ENCODE measurements around the gene KANSL1. TPM values are rescaled to one million over a fixed set of nuclear protein-coding genes. Genes with fewer than 3 reads are reported as not detected.
A peak's percentile ranks its signal among the peaks of the same experiment; 100 is the strongest.
"Not testable (repeated sequence)": the region's sequence is repeated elsewhere in the genome, so short reads cannot be mapped to it uniquely, and the experiment has no call there.

KANSL1 gene, protein sequence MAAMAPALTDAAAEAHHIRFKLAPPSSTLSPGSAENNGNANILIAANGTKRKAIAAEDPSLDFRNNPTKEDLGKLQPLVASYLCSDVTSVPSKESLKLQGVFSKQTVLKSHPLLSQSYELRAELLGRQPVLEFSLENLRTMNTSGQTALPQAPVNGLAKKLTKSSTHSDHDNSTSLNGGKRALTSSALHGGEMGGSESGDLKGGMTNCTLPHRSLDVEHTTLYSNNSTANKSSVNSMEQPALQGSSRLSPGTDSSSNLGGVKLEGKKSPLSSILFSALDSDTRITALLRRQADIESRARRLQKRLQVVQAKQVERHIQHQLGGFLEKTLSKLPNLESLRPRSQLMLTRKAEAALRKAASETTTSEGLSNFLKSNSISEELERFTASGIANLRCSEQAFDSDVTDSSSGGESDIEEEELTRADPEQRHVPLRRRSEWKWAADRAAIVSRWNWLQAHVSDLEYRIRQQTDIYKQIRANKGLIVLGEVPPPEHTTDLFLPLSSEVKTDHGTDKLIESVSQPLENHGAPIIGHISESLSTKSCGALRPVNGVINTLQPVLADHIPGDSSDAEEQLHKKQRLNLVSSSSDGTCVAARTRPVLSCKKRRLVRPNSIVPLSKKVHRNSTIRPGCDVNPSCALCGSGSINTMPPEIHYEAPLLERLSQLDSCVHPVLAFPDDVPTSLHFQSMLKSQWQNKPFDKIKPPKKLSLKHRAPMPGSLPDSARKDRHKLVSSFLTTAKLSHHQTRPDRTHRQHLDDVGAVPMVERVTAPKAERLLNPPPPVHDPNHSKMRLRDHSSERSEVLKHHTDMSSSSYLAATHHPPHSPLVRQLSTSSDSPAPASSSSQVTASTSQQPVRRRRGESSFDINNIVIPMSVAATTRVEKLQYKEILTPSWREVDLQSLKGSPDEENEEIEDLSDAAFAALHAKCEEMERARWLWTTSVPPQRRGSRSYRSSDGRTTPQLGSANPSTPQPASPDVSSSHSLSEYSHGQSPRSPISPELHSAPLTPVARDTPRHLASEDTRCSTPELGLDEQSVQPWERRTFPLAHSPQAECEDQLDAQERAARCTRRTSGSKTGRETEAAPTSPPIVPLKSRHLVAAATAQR (N-terminal part only)
- total RNA-seq, result 100 to 1,000 TPM in 1 of 3 donors, 10 to 100 TPM in 2; 80.2 to 107 (median 88.8) TPM
- long read RNA-seq, donor 1, full-length matches to known transcripts, result 4 of 20 reads
- long read RNA-seq, donor 1, partial matches to known transcripts, result 8 of 20 reads
- long read RNA-seq, donor 1, other reads (novel, unspliced or antisense), result 8 of 20 reads
- long read RNA-seq, donor 2, partial matches to known transcripts, result 1 of 4 reads
- long read RNA-seq, donor 2, other reads (novel, unspliced or antisense), result 3 of 4 reads

DNA sequence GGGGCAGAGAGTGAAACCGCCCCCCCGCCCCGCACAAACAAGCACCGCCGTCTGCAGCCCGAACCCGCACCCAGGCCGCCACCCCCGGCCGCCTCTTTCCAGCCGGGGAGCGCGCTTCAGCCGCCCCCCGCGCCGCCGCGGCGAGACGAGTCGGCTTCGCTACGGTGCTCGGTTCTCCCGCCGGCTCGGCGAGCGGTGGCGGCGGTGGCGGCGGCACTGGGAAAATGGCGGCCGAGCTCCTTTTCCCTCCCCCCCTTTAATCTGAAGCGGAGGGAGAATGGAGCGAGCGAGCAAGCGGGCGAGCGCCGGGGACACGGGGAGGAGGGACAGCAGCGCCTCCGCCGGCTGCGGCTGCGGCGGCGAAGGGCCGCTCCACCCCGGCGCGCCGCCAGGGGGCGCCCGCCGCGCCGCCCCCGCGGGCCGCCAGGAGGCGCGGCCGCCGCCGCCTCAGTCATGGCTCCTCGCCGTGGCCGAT lies at the start of gene KANSL1:
Gene KANSL1, minus strand, starts transcription at position 279 of the 475 bp plus-strand sequence. CDS start 21,286 bp downstream, outside the sequence.
- no peaks in the 10 kb centered on the region for H3K9me3 ChIP-seq
- H3K4me1 ChIP-seq (ENCODE audit: low read depth), result peaks cover 15% of the 10 kb centered on the region
- peak within 1 kb of the TSS; percentile 94 for H3K4me3 ChIP-seq
- intact Hi-C loops (cut with DNase I, micrococcal nuclease), result loop anchor here in 1 of 2 donors (10.0 kb wide), 1 partner anchor 148 kb away; no protein-coding TSS in a partner anchor
- ATAC-seq, result peak; percentile 86
- DNase-seq, result peak; percentile 86 to 96 (median 89)
- no peaks in the 10 kb centered on the region for H3K36me3 ChIP-seq (ENCODE audit: low read depth)
- TF ChIP-seq, protein P1, sequence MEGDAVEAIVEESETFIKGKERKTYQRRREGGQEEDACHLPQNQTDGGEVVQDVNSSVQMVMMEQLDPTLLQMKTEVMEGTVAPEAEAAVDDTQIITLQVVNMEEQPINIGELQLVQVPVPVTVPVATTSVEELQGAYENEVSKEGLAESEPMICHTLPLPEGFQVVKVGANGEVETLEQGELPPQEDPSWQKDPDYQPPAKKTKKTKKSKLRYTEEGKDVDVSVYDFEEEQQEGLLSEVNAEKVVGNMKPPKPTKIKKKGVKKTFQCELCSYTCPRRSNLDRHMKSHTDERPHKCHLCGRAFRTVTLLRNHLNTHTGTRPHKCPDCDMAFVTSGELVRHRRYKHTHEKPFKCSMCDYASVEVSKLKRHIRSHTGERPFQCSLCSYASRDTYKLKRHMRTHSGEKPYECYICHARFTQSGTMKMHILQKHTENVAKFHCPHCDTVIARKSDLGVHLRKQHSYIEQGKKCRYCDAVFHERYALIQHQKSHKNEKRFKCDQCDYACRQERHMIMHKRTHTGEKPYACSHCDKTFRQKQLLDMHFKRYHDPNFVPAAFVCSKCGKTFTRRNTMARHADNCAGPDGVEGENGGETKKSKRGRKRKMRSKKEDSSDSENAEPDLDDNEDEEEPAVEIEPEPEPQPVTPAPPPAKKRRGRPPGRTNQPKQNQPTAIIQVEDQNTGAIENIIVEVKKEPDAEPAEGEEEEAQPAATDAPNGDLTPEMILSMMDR (IDR thresholded peaks at IDR 0.05), result peak; percentile 35

DNA sequence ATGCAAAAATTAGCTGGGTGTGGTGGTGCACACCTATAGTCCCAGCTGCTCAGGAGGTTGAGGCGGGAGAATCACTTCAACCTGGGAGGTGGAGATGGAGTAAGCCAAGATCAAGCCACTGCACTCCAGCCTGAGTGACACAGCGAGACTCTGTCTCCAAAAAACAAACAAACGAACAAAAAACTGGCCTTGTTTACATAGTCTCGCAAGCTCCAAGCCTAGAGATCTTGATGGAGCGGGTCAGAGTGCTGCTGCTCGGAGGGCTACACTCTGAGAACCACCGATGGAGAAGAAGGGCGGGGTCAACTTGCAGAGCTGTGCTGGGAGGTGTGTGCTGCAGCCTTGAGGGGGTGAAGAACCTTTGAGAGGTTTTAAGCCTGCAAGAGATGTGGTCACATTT lies 38.1 kb upstream of the KANSL1 start:
- ATAC-seq; H3K4me3 ChIP-seq; intact Hi-C loops (cut with DNase I, micrococcal nuclease); H3K4me1 ChIP-seq (ENCODE audit: low read depth); H3K9me3 ChIP-seq; DNase-seq; H3K36me3 ChIP-seq (ENCODE audit: low read depth): not testable (repeated sequence)

DNA sequence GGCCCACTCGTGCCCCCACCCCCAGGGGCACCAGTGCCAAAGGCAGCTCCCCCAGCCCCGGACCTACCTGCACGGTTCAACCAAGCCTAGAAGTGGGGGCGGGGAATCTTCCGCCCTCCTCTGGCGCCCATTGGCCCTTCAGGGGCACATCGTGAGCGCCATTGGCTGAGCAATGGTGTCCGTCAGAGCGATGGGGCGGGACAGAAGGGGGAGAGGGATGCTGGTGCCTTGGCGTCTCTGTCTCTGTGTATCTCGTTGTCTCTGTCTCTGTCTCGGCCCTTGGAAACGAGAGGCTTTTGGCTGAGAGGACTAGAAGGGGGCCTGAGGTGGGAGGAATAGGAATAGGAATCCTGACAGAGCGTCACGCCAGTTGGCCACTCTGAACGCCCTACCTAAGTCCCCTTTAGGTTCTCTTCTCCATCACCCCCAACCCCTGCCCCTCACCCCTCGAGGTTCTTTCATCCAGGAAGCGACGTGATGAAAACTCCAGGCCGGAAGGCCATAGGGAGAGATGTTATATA lies 32.1 kb upstream of the KANSL1 start:
- peak; percentile 99 for ATAC-seq
- H3K36me3 ChIP-seq (ENCODE audit: low read depth); H3K9me3 ChIP-seq; H3K4me1 ChIP-seq (ENCODE audit: low read depth); intact Hi-C loops (cut with DNase I, micrococcal nuclease): not testable (repeated sequence)
- peak; percentile 95 to 99 (median 97) for DNase-seq
- H3K4me3 ChIP-seq, result peak overlapping the region; percentile 50

DNA sequence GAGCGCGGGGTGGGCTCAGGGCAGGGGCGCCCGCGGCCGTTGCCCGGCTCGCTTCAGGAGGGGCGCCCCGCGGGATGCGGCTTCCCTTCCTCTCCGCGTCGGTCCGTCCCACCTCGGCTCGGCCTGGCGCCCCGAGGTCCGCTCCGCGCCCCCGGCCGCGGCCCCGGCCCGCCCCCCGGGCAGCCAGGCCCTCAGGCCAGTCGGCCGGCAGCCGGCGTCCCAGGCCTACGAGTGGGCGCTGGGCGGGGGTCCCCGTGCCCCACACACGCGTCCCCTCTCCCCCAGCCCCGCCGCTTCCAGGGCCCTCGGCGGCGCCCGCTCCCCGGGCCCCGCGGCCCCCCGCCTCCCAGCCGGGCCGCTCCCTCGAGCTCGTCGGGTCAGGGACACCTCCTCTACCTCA lies 31.6 kb upstream of the KANSL1 start:
- H3K36me3 ChIP-seq (ENCODE audit: low read depth); H3K4me1 ChIP-seq (ENCODE audit: low read depth); DNase-seq; intact Hi-C loops (cut with DNase I, micrococcal nuclease); H3K9me3 ChIP-seq: not testable (repeated sequence)
- peak; percentile 51 for ATAC-seq
- H3K4me3 ChIP-seq, result peak overlapping the region; percentile 50

DNA sequence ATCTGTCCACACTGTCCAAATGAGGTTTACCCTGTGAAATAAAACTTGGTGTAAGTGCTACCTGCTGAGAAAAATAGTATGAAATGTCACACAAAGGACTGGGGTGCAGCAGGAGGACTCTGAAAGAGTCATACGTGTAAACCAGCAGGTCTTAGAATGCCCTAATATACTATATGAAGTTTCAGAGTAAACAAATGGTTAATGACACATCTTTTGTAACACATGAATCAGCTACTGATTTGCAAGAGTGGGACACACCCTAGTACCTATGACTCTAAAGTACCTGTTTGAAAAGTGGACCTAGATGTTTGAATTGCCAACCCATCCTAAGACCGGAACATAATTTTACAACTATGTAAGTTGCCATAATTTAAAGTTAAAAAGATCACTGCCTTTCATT lies 29.8 kb upstream of the KANSL1 start:
- H3K9me3 ChIP-seq; intact Hi-C loops (cut with DNase I, micrococcal nuclease); H3K36me3 ChIP-seq (ENCODE audit: low read depth); H3K4me3 ChIP-seq; DNase-seq; H3K4me1 ChIP-seq (ENCODE audit: low read depth): not testable (repeated sequence)
- peak; percentile 54 for ATAC-seq

DNA sequence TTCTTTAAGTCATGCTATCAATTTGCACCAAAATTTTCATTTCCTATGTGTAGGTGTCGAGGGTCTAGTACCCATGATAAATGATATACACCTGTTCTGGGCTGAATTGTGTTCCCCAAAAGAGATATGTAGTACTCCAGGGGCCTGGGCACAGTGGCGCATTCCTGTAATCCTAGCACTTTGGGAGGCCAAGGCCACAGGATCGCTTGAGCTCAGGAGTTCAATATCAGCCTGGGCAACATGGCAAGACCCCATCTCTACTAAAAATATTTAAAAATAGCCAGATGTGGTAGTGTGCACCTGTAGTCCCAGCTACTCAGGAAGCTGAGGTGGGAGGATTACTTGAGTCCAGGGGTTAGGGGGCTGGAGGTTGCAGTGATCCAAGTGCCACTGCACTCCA lies 23.5 kb upstream of the KANSL1 start:
- no peaks in the 10 kb centered on the region for H3K4me1 ChIP-seq (ENCODE audit: low read depth)
- no peaks in the 10 kb centered on the region for H3K36me3 ChIP-seq (ENCODE audit: low read depth)
- no peak overlapping the region for H3K4me3 ChIP-seq
- no peaks in the 10 kb centered on the region for H3K9me3 ChIP-seq
- no peak for DNase-seq
- no peak for ATAC-seq
- TF ChIP-seq, protein P1 (IDR thresholded peaks at IDR 0.05), result no peak
- intact Hi-C loops (cut with DNase I, micrococcal nuclease), result loop anchor here in 1 of 2 donors (10.0 kb wide), 1 partner anchor 212 kb away; no protein-coding TSS in a partner anchor
